Measurements from ENCODE around the gene HAAO. TPM values are rescaled to one million over a fixed set of nuclear protein-coding genes. Genes with fewer than 3 reads are reported as not detected.

The HAAO gene
- total and polyA plus RNA-seq, 2 experiments from 2014 or later, result 2.6 to 3.2 TPM

GRCh38 chr2:42804891-42805290 lies 12.5 kb upstream of the HAAO start (continued):
- TF ChIP-seq CTCF (conservative IDR thresholded peaks at IDR 0.05; ENCODE audit: low read depth in 2 of 2) (no peak), REST (IDR thresholded peaks at IDR 0.05; ENCODE audit: unreplicated experiment) (no peak), STAT1 (IDR thresholded peaks at IDR 0.05; ENCODE audit: unreplicated experiment) (no peak), NANOG (IDR thresholded peaks at IDR 0.05; ENCODE audit: borderline replicate concordance) (no peak), EZH2phosphoT487 (IDR thresholded peaks at IDR 0.05; ENCODE audit: unreplicated experiment) (no peak), POLR2AphosphoS5 (IDR thresholded peaks at IDR 0.05; ENCODE audit: low read depth) (no peak), JUNB (IDR thresholded peaks at IDR 0.05; ENCODE audit: unreplicated experiment) (no peak), ETS1 (IDR thresholded peaks at IDR 0.05) (no peak)

GRCh38 chr2:42804338-42804737 lies 12.0 kb upstream of the HAAO start:
- H3K4me3 ChIP-seq, result no peak overlapping the region
- TF ChIP-seq ZNF114 (CRISPR knock-in tag; IDR thresholded peaks at IDR 0.05) (no peak), POLR2AphosphoS5 (IDR thresholded peaks at IDR 0.05; ENCODE audit: low read depth) (no peak), EZH2phosphoT487 (IDR thresholded peaks at IDR 0.05; ENCODE audit: unreplicated experiment) (no peak), ETS1 (IDR thresholded peaks at IDR 0.05) (no peak), NANOG (IDR thresholded peaks at IDR 0.05; ENCODE audit: borderline replicate concordance) (no peak), ZNF462 (CRISPR knock-in tag; IDR thresholded peaks at IDR 0.05) (no peak)

More at GRCh38 chr2:42804338-42804737, 12.0 kb upstream of the HAAO start:
- Histone ChIP-seq H3K27me3 (ENCODE audit: insufficient read depth) (no peaks in the 10 kb centered on the region), H3F3A (replicated peaks; ENCODE audit: low read depth) (no peaks in the 10 kb centered on the region), H3K4me1 (ENCODE audit: insufficient read depth) (peaks cover 10% of the 10 kb centered on the region), H3K36me3 (ENCODE audit: insufficient read depth) (no peaks in the 10 kb centered on the region), H3K9me2 (ENCODE audit: insufficient read depth) (no peaks in the 10 kb centered on the region), H3K79me2 (replicated peaks; ENCODE audit: insufficient read depth) (no peaks in the 10 kb centered on the region), H3K4me2 (no peak overlapping the region), H3K27ac (ENCODE audit: low read depth) (no peak overlapping the region), H4K20me1 (replicated peaks; ENCODE audit: insufficient read depth) (no peaks in the 10 kb centered on the region), H2AFZ (no peak overlapping the region)
- no peak overlapping the region for H3K4me3 Mint-ChIP-seq
- peaks cover 9% of the 10 kb centered on the region for H3K4me1 Mint-ChIP-seq
- DNase-seq (ENCODE audit: low spot score) (no peak), ATAC-seq (no peak)
- H3K36me3 Mint-ChIP-seq (ENCODE audit: low read depth), result no peaks in the 10 kb centered on the region
- H3K9me3 Mint-ChIP-seq, result no peaks in the 10 kb centered on the region
- H3K27ac Mint-ChIP-seq, result no peak overlapping the region
- H3K27me3 Mint-ChIP-seq (ENCODE audit: insufficient read depth, low read depth, poor library complexity), result peaks cover 8% of the 10 kb centered on the region
